ENCODE measurements around the gene XYLT2. TPM values are rescaled to one million over a fixed set of nuclear protein-coding genes. Genes with fewer than 3 reads are reported as not detected.
A peak's percentile ranks its signal among the peaks of the same experiment; 100 is the strongest.

XYLT2 gene
- total RNA-seq, 1 experiment from 2014 or later = 26.4 TPM

DNA sequence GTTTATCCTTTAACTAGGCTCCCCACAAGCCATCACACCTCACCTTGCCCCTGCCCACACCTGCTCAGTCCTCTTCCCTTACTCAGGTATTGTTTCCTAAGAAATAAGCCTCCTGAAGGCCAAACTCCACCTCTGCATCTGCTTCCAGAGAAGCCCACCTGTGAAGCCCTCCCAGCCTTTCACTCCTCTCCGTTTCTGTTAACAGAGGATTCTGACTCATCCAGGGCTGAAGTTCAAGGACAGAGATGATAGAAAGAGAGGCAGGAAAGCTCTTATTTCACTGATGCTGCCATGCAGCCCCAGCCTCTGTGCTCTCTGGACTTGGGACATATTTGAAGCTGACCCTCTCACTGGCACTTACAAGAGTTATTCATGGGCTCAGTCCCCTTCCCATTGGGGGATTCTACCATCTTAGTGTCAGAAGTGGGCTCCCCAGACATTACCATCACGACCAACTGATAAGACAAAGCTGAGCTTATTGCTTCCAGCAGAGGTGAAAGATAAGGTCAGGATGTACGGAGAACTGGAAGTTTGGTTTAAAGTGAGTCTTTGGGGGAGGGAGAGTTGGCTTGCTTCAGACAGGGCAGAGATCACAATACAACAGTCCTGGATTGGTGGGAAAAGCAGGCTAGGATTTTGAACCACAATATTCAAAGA, 35.3 kb upstream of the XYLT2 start:
- no peak overlapping the region for H2BK20ac ChIP-seq (ENCODE audit: low read depth, low read length, poor library complexity, severe bottlenecking)
- Mint-ChIP-seq H3K4me1 (peaks cover 31 to 37% of the 10 kb centered on the region in 2 experiments), H3K9me3 (peaks cover 4 to 15% of the 10 kb centered on the region in 2 experiments; a peak in 2 of 5 replicates), H3K4me3 (no peak overlapping the region), H3K27ac (peak overlapping the region; percentile 16 to 84 (median 69); a peak in 6 of 7 replicates), H3K36me3 (ENCODE audit: insufficient read depth in 1 of 3, low read depth in 3 of 3) (peaks cover 0 to 18% (median 0%) of the 10 kb centered on the region in 3 experiments; a peak in 3 of 7 replicates), H3K27me3 (ENCODE audit: low read depth) (peaks cover 8% of the 10 kb centered on the region)
- H2BK15ac ChIP-seq (ENCODE audit: low read depth, low read length) = no peak overlapping the region
- H3K4me1 ChIP-seq (ENCODE audit: insufficient read depth, low read length) = peaks cover 8% of the 10 kb centered on the region
- no peak overlapping the region for H2AK5ac ChIP-seq (ENCODE audit: insufficient read length, low read length)
- H3T11ph ChIP-seq (ENCODE audit: low read length) = no peak overlapping the region
- no peak overlapping the region for H3K56ac ChIP-seq (ENCODE audit: insufficient read length, low read depth, low read length)
- no peak overlapping the region for H3K9ac ChIP-seq (ENCODE audit: extremely low read depth, insufficient read length, low read length)
- no peak overlapping the region for H4K5ac ChIP-seq (ENCODE audit: insufficient read length, low read depth, low read length)
- TF ChIP-seq, protein P1, sequence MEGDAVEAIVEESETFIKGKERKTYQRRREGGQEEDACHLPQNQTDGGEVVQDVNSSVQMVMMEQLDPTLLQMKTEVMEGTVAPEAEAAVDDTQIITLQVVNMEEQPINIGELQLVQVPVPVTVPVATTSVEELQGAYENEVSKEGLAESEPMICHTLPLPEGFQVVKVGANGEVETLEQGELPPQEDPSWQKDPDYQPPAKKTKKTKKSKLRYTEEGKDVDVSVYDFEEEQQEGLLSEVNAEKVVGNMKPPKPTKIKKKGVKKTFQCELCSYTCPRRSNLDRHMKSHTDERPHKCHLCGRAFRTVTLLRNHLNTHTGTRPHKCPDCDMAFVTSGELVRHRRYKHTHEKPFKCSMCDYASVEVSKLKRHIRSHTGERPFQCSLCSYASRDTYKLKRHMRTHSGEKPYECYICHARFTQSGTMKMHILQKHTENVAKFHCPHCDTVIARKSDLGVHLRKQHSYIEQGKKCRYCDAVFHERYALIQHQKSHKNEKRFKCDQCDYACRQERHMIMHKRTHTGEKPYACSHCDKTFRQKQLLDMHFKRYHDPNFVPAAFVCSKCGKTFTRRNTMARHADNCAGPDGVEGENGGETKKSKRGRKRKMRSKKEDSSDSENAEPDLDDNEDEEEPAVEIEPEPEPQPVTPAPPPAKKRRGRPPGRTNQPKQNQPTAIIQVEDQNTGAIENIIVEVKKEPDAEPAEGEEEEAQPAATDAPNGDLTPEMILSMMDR (conservative IDR thresholded peaks at IDR 0.05) = no peak
- no CpG with 5 or more reads among the region's 3 CpGs for WGBS (ENCODE audit: extremely low coverage, insufficient read length, low lambda C conversion rate)
- H2AFZ ChIP-seq (ENCODE audit: low read length) = no peak overlapping the region
- H3K9me3 ChIP-seq (ENCODE audit: control insufficient read depth, low read depth, low read length) = no peaks in the 10 kb centered on the region
- no peak overlapping the region for H2BK12ac ChIP-seq (ENCODE audit: insufficient read length, low read depth, low read length)
- no peak overlapping the region for H3K18ac ChIP-seq (ENCODE audit: insufficient read length, low read depth, low read length)
- H3K4ac ChIP-seq (ENCODE audit: low read depth, low read length) = no peak overlapping the region
- no peak overlapping the region for H3K23ac ChIP-seq (ENCODE audit: insufficient read length, low read depth, low read length)
- no peaks in the 10 kb centered on the region for H3K23me2 ChIP-seq (ENCODE audit: insufficient read length, low read depth, low read length, poor library complexity, severe bottlenecking)
- H4K91ac ChIP-seq (ENCODE audit: insufficient read length, low read depth, low read length) = no peak overlapping the region
- no peaks in the 10 kb centered on the region for H3K79me1 ChIP-seq (ENCODE audit: insufficient read depth, low read depth, low read length, poor library complexity, severe bottlenecking)
- no peak overlapping the region for H3K27ac ChIP-seq (ENCODE audit: insufficient read length, low read depth, low read length)
- no peak overlapping the region for H4K8ac ChIP-seq (replicated peaks; ENCODE audit: insufficient read length, low read depth, low read length)
- peak; percentile 56 for DNase-seq
- H3K79me2 ChIP-seq (ENCODE audit: insufficient read depth, low read length) = no peaks in the 10 kb centered on the region
- no peak overlapping the region for H3K14ac ChIP-seq (ENCODE audit: insufficient read depth, low read length)
- no peak overlapping the region for H3K4me2 ChIP-seq (ENCODE audit: insufficient read depth, insufficient read length, low read length)
- no peak overlapping the region for H2BK5ac ChIP-seq (ENCODE audit: insufficient read length, low read length)
- no peaks in the 10 kb centered on the region for H3K27me3 ChIP-seq (ENCODE audit: insufficient read depth, low read length)
- no peaks in the 10 kb centered on the region for H4K20me1 ChIP-seq (ENCODE audit: control insufficient read depth, insufficient read depth, insufficient read length)
- no peak overlapping the region for H2BK120ac ChIP-seq (ENCODE audit: low read depth, low read length, poor library complexity, severe bottlenecking)
